Uterus (tissue), 4 donors: ENCODE measurements around the gene ITGA11. TPM values are rescaled to one million over a fixed set of nuclear protein-coding genes. Genes with fewer than 3 reads are reported as not detected.

Source experiments
- DNase-seq, 2 donors: peaks; one replicate each; pipeline ENCODE4 v3.0.0-alpha.2; 2019 to 2020
- H3K27ac ChIP-seq, 2 donors: fragments of 200-600 bp; sonication (generic); 1 replicate in 1 of 2; 2 replicates in 1 of 2; pipeline ENCODE4 v1.5.1; 2016 to 2018
- H3K27me3 ChIP-seq, 2 donors: fragments of 200-600 bp; sonication (generic); one replicate each; pipeline ENCODE4 v1.5.1; 2018 to 2019; ENCODE audit warnings: control low read depth in 1 of 2
- H3K36me3 ChIP-seq, 2 donors: fragments of 200-600 bp; sonication (generic); one replicate each; pipeline ENCODE4 v1.5.1; 2019; ENCODE audit warnings: control low read depth in 1 of 2
- H3K4me1 ChIP-seq, 2 donors: fragments of 200-600 bp; sonication (generic); one replicate each; pipeline ENCODE4 v1.5.1; 2018 to 2019; ENCODE audit warnings: control low read depth in 1 of 2
- H3K4me3 ChIP-seq, 2 donors: fragments of 200-600 bp; sonication (generic); 1 replicate in 1 of 2; 2 replicates in 1 of 2; pipeline ENCODE4 v1.5.1; 2018 to 2019; ENCODE audit warnings: mild to moderate bottlenecking in 1 of 2
- H3K9me3 ChIP-seq, 2 donors: fragments of 200-600 bp; sonication (generic); one replicate each; pipeline ENCODE4 v1.5.1; 2019; ENCODE audit warnings: control low read depth in 1 of 2
- CTCF ChIP-seq, 4 experiments: fragments of 200-600 bp in 2 of 4; fragments of 450-650 bp in 2 of 4; sonication (generic) in 2 of 4; IDR thresholded peaks; one replicate each; pipeline ENCODE4 v1.5.1; 2016 to 2019; ENCODE audit warnings: antibody characterized with exemption in 4 of 4, mild to moderate bottlenecking in 2 of 4, moderate library complexity in 1 of 4
- POLR2A ChIP-seq, 2 donors: fragments of 450-650 bp; IDR thresholded peaks; one replicate each; pipeline ENCODE4 v1.6.1; 2016; ENCODE audit warnings: antibody characterized with exemption in 2 of 2, mild to moderate bottlenecking in 1 of 2, moderate library complexity in 1 of 2
- intact Hi-C: fragments of 100-400 bp; cut with DNase I; formaldehyde crosslinking; loops from one replicate; pipeline ENCODE4 v1.15.1; 2023; ENCODE audit warnings: low total_unique reads
- total RNA-seq, 4 donors: library from RNA; depleted of rRNA in 3 of 4; stranded (reverse); fragments of >200 nt in 3 of 4; gene quantifications; one replicate each; pipeline versions ENCODE4 v1.1.0 to v1.2.4, GENCODE V29; 2014 to 2023
- donor health status: DM: yes; HTN: yes; CAD: no.

Gene ITGA11
- total RNA-seq, 4 donors from 2014 or later = 37.3 to 106 (median 61.1) TPM

DNA sequence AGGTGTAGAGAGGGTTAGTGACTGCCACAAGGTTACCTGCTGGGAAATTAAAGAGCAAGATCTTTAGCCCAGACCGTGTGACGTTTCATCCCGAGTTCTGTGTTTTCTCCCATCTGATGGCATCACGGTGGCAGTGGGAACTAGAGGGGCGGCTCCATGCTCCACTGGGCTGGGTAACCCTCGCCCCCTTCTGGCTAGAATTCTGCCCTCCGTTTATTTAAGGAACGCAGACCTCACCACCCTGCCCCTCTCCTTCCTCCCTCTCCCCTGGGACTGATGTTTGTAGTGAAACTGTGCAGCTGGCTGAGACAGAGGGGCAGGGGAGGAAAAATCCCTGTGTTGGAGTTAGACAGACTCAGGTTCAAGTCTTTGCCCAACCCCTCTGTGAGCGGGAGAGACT lies 65.6 kb downstream of the ITGA11 start:
- Histone ChIP-seq H3K4me1 (peaks cover 0 to 30% of the 10 kb centered on the region in 2 donors), H3K36me3 (no peaks in the 10 kb centered on the region), H3K4me3 (no peak overlapping the region), H3K9me3 (no peaks in the 10 kb centered on the region), H3K27ac (peak overlapping the region; percentile 52 to 73), H3K27me3 (no peaks in the 10 kb centered on the region)
- no peak for TF ChIP-seq POLR2A (IDR thresholded peaks at IDR 0.05)
- TF ChIP-seq CTCF (IDR thresholded peaks at IDR 0.05) = peak in 1 of 4 experiments; percentile 20
- DNase-seq = no peak
- intact Hi-C loops = no loop called here

DNA sequence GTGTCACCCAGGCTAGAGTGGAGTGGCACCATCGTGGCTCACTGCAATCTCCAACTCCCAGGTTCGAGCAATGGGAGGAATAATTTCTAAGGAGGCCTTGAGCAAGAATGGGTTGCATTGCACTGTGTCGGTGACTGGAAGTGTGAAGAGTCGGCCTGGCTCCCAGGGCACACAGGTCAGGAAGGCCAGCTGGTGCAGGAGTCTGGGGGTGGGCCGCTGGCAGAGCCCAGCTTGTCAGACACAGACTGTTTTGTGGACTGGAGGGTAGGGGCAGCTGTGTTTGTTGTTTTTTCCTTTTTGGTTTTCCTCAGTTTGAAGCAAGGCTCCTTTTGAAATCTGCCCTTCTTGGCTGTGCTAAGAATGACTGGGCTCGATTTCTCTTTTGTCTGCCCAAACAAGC lies 66.2 kb downstream of the ITGA11 start:
- intact Hi-C loops = no loop called here
- H3K4me1 ChIP-seq = peaks cover 0 to 30% of the 10 kb centered on the region in 2 donors

DNA sequence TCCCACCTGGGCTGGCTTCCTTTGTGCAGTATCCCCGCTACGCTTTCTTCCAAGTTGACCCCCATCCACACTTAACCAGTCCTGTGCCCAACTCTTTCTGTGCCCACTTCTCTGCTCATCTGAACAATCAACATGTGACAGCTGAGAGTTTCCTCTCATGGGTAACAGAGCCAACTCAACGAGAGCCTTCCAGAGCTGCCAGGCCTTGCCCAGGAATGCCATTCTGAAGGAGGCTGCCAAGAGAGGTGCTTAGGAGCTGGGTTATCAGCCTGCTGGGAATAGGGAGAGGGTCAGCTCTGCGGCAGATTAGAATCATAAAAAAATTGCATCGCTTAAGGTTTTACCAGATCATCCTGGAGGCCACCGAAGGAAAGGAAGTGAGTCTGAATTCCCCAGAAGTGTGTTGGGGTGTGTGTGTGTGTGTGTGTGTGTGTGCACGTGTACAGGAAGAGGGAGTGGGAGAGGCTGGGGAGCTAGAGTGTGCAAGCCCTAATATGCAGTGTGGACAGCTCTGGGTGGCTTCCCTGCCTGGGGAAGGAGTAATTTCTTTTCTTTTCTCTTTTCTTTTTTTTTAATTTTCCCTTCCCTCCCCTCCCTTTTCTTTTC lies 66.7 kb downstream of the ITGA11 start:
- no peaks in the 10 kb centered on the region for H3K36me3 ChIP-seq
- TF ChIP-seq CTCF (IDR thresholded peaks at IDR 0.05) = no peak
- no peak for TF ChIP-seq POLR2A (IDR thresholded peaks at IDR 0.05)
- no peaks in the 10 kb centered on the region for H3K9me3 ChIP-seq
- intact Hi-C loops = no loop called here
- H3K27ac ChIP-seq = peak overlapping the region; percentile 52 to 73
- no peaks in the 10 kb centered on the region for H3K27me3 ChIP-seq
- no peak for DNase-seq
- no peak overlapping the region for H3K4me3 ChIP-seq
- peaks cover 0 to 30% of the 10 kb centered on the region in 2 donors for H3K4me1 ChIP-seq

More for the DNA sequence above, 66.2 kb downstream of the ITGA11 start:
- Histone ChIP-seq H3K36me3 (no peaks in the 10 kb centered on the region), H3K9me3 (no peaks in the 10 kb centered on the region), H3K27ac (peak overlapping the region; percentile 52 to 73), H3K4me3 (no peak overlapping the region), H3K27me3 (no peaks in the 10 kb centered on the region)
- DNase-seq = no peak
- no peak for TF ChIP-seq CTCF (IDR thresholded peaks at IDR 0.05)
- no peak for TF ChIP-seq POLR2A (IDR thresholded peaks at IDR 0.05)

DNA sequence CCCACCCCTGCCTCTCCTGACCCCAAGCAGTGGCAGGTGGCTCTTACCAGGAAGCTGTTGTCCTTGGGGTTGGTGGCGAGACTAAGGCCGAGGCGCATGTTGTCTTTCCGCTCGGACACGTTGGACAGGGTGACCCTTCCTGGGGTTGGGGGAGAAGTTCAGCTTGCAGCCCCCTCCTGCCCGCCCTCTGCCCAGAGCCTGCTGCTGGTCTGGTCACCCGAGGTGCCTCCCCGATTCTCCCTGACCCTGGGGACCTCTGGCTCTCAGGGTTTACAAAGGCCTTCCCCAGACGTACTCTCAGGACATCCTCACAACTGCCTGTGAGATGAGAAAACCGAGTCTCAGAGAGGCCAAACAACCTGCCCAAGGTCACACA lies 67.3 kb downstream of the ITGA11 start:
- no peak for TF ChIP-seq CTCF (IDR thresholded peaks at IDR 0.05)
- no peak for TF ChIP-seq POLR2A (IDR thresholded peaks at IDR 0.05)
- Histone ChIP-seq H3K4me1 (peaks cover 0 to 30% of the 10 kb centered on the region in 2 donors), H3K27me3 (no peaks in the 10 kb centered on the region), H3K27ac (peak overlapping the region; percentile 52 to 73), H3K9me3 (no peaks in the 10 kb centered on the region), H3K4me3 (no peak overlapping the region), H3K36me3 (no peaks in the 10 kb centered on the region)
- DNase-seq = no peak
- intact Hi-C loops = no loop called here

DNA sequence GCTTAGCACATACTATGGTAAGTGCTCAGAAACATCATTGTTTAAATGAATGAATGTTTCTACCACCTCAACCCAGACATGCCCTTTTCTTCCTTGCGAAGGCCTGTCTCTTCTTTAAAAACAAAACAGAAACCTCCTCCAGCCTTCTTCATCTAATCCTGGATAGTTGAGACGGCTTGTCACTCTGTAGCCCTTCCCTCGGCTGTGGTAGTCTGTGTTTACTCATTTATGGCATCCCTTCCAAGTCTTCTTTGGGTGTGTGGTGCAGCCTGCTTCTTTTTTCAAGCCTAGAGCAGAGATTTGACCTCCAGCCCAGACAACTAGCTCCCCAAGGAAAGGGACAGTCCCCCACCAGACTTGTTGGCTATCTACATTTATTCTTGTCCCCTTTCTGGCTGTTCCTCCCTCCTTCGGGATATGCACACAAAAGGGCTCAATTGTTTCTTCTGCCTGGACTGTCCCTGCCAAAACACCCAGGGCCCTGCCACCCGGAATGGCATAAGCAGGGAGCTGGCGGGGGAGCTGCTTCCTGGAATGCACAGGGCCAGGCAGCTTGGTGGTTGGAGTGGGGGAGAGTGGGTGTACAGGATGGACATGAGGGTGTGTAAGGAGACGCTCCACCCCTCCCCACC lies 67.8 kb downstream of the ITGA11 start:
- Histone ChIP-seq H3K4me1 (peaks cover 0 to 30% of the 10 kb centered on the region in 2 donors), H3K36me3 (no peaks in the 10 kb centered on the region), H3K27me3 (no peaks in the 10 kb centered on the region), H3K9me3 (no peaks in the 10 kb centered on the region), H3K27ac (peak overlapping the region; percentile 52 to 73), H3K4me3 (no peak overlapping the region)
- intact Hi-C loops = no loop called here
- no peak for TF ChIP-seq POLR2A (IDR thresholded peaks at IDR 0.05)
- no peak for TF ChIP-seq CTCF (IDR thresholded peaks at IDR 0.05)
- DNase-seq = no peak
